GM18511 (cell line): ENCODE measurements around the gene NCAPH2.

ENCODE experiments used
- ATAC-seq: cut with Tn5 transposase; IDR thresholded peaks from one replicate; pipeline ENCODE4 v1.9.1; 2021; ENCODE audit warnings: mild to moderate bottlenecking, moderate library complexity; ENCODE audit not compliant: unreplicated experiment

NCAPH2 gene

GRCh38 chr22:50569041-50569459, 61.0 kb downstream of the NCAPH2 start:
- ATAC-seq = no peak

GRCh38 chr22:50569896-50570535, 62.0 kb downstream of the NCAPH2 start:
- ATAC-seq = no peak

GRCh38 chr22:50570861-50571260, 62.8 kb downstream of the NCAPH2 start:
- no peak for ATAC-seq

GRCh38 chr22:50571264-50572175, 63.5 kb downstream of the NCAPH2 start:
- no peak for ATAC-seq

GRCh38 chr22:50572965-50573364, 64.9 kb downstream of the NCAPH2 start:
- ATAC-seq = no peak

GRCh38 chr22:50573491-50574382, 65.7 kb downstream of the NCAPH2 start:
- no peak for ATAC-seq

- ATAC-seq = no peak
These were observed 66.3 kb downstream of the NCAPH2 start for GRCh38 chr22:50574383-50574755.
